Chondrocyte (in vitro differentiated cells): ENCODE measurements around the gene DNM2. TPM values are rescaled to one million over a fixed set of nuclear protein-coding genes. Genes with fewer than 3 reads are reported as not detected.
"Not testable (repeated sequence)": the region's sequence is repeated elsewhere in the genome, so short reads cannot be mapped to it uniquely, and the experiment has no call there.

Experiments used
- DNase-seq: peaks from one replicate; pipeline ENCODE4 v3.0.0; 2021; ENCODE audit warnings: mixed read lengths, low spot score
- H3K27ac Mint-ChIP-seq: one replicate; pipeline ENCODE4 v1.8.0; 2021; ENCODE audit warnings: mild to moderate bottlenecking, moderate library complexity, mixed read lengths; ENCODE audit not compliant: unreplicated experiment
- H3K27me3 Mint-ChIP-seq: 2 replicates; pipeline ENCODE4 v1.8.0; 2021; ENCODE audit warnings: low read depth, mixed read lengths
- H3K36me3 Mint-ChIP-seq: 2 replicates; pipeline ENCODE4 v1.8.0; 2021; ENCODE audit warnings: low read depth, mixed read lengths
- H3K4me1 Mint-ChIP-seq: 2 replicates; pipeline ENCODE4 v1.8.0; 2021; ENCODE audit warnings: low read depth, mild to moderate bottlenecking, mixed read lengths
- H3K4me3 Mint-ChIP-seq: one replicate; pipeline ENCODE4 v1.8.0; 2021; ENCODE audit warnings: mild to moderate bottlenecking, moderate library complexity, mixed read lengths; ENCODE audit not compliant: unreplicated experiment
- H3K9me3 Mint-ChIP-seq: 2 replicates; pipeline ENCODE4 v1.8.0; 2021; ENCODE audit warnings: low read depth, mixed read lengths
- CTCF ChIP-seq: fragments of 200-600 bp; sonication (generic); IDR thresholded peaks from 2 replicates; pipeline ENCODE4 v1.5.0; 2021; ENCODE audit warnings: antibody characterized with exemption, mild to moderate bottlenecking, moderate library complexity
- total RNA-seq: library from RNA; stranded (reverse); gene quantifications from 3 replicates; pipeline ENCODE4 v1.2.1, GENCODE V29; 2021

Gene DNM2
- total RNA-seq, 1 donor from 2014 or later, result 116 TPM

- no peak for TF ChIP-seq CTCF
- H3K4me3 Mint-ChIP-seq, result no peak overlapping the region
- no peaks in the 10 kb centered on the region for H3K9me3 Mint-ChIP-seq
- H3K4me1 Mint-ChIP-seq, result peaks cover 4% of the 10 kb centered on the region
- no peak for DNase-seq
- no peak overlapping the region for H3K27ac Mint-ChIP-seq
- H3K36me3 Mint-ChIP-seq, result no peaks in the 10 kb centered on the region
- no peaks in the 10 kb centered on the region for H3K27me3 Mint-ChIP-seq
These were observed 136.6 kb downstream of the DNM2 start for GRCh38 chr19:10854350-10855089.

- peak; percentile 68 for TF ChIP-seq CTCF
- Mint-ChIP-seq H3K9me3 (no peaks in the 10 kb centered on the region), H3K4me1 (peaks cover 4% of the 10 kb centered on the region), H3K27me3 (no peaks in the 10 kb centered on the region), H3K36me3 (no peaks in the 10 kb centered on the region), H3K4me3 (no peak overlapping the region), H3K27ac (no peak overlapping the region)
- DNase-seq, result no peak
These were observed 138.1 kb downstream of the DNM2 start for GRCh38 chr19:10855879-10856522.

- not testable (repeated sequence) for H3K36me3 Mint-ChIP-seq, H3K27me3 Mint-ChIP-seq, H3K9me3 Mint-ChIP-seq, H3K4me1 Mint-ChIP-seq, H3K4me3 Mint-ChIP-seq, H3K27ac Mint-ChIP-seq, DNase-seq
These were observed 139.0 kb downstream of the DNM2 start for GRCh38 chr19:10856899-10857298.

- no peak overlapping the region for H3K4me3 Mint-ChIP-seq
- peaks cover 4% of the 10 kb centered on the region for H3K4me1 Mint-ChIP-seq
- H3K9me3 Mint-ChIP-seq, result no peaks in the 10 kb centered on the region
- no peaks in the 10 kb centered on the region for H3K27me3 Mint-ChIP-seq
- peak; percentile 85 for TF ChIP-seq CTCF
- no peaks in the 10 kb centered on the region for H3K36me3 Mint-ChIP-seq
- no peak overlapping the region for H3K27ac Mint-ChIP-seq
- no peak for DNase-seq
These were observed 140.4 kb downstream of the DNM2 start for GRCh38 chr19:10858204-10858828.

GRCh38 chr19:10861103-10861651 lies 143.3 kb downstream of the DNM2 start:
- peaks cover 15% of the 10 kb centered on the region for H3K4me1 Mint-ChIP-seq
- H3K9me3 Mint-ChIP-seq, result no peaks in the 10 kb centered on the region
- no peak for DNase-seq
- H3K27me3 Mint-ChIP-seq, result no peaks in the 10 kb centered on the region
- H3K4me3 Mint-ChIP-seq, result no peak overlapping the region
- H3K27ac Mint-ChIP-seq, result no peak overlapping the region
- no peaks in the 10 kb centered on the region for H3K36me3 Mint-ChIP-seq
- TF ChIP-seq CTCF, result peak; percentile 64
